CD14-positive monocyte (primary cell): Measurements from ENCODE around the gene MTHFSD. TPM values are rescaled to one million over a fixed set of nuclear protein-coding genes. Genes with fewer than 3 reads are reported as not detected.

Experiments used
- DNase-seq, 3 donors: peaks; one replicate each; pipeline ENCODE4 v3.0.0-alpha.2; 2011 to 2022
- H2AFZ ChIP-seq: 2 replicates; pipeline ENCODE4 v1.6.0; 2012; ENCODE audit warnings: mild to moderate bottlenecking, low read depth, low read length, inconsistent platforms; ENCODE audit not compliant: insufficient read depth, poor library complexity, severe bottlenecking
- H3K27ac ChIP-seq, 2 donors: 1 replicate in 1 of 2; 2 replicates in 1 of 2; pipeline ENCODE4 v1.5.1; 2012 to 2013; ENCODE audit warnings: low read length in 2 of 2, control low read depth in 1 of 2, inconsistent platforms in 1 of 2, low read depth in 1 of 2, mild to moderate bottlenecking in 1 of 2
- H3K27me3 ChIP-seq, 2 donors: one replicate each; pipeline versions ENCODE4 v1.6.0 to v1.6.1; 2011 to 2013; ENCODE audit warnings: low read length in 2 of 2; ENCODE audit not compliant: control insufficient read depth in 2 of 2, insufficient read depth in 2 of 2
- H3K36me3 ChIP-seq, 2 donors: replicated peaks in 1 of 2; 1 replicate in 1 of 2; 2 replicates in 1 of 2; pipeline versions ENCODE4 v1.5.1 to v1.6.1; 2012 to 2013; ENCODE audit warnings: low read length in 2 of 2, control low read depth in 1 of 2, inconsistent platforms in 1 of 2, mild to moderate bottlenecking in 1 of 2; ENCODE audit not compliant: insufficient read depth in 2 of 2, control insufficient read depth in 1 of 2
- H3K4me1 ChIP-seq, 2 donors: 1 replicate in 1 of 2; 2 replicates in 1 of 2; pipeline versions ENCODE4 v1.5.1 to v1.6.1; 2012 to 2013; ENCODE audit warnings: low read length in 2 of 2, control low read depth in 1 of 2, inconsistent platforms in 1 of 2, mild to moderate bottlenecking in 1 of 2, moderate library complexity in 1 of 2; ENCODE audit not compliant: insufficient read depth in 2 of 2, control insufficient read depth in 1 of 2
- H3K4me2 ChIP-seq: replicated peaks from 2 replicates; pipeline ENCODE3; 2012; ENCODE audit warnings: low read length, moderate library complexity, mild to moderate bottlenecking; ENCODE audit not compliant: poor library complexity, severe bottlenecking; ENCODE audit errors: extremely low read depth
- H3K4me3 ChIP-seq, 3 experiments: fragments of 200-600 bp in 1 of 3; sonication (generic) in 1 of 3; replicated peaks in 1 of 3; 1 replicate in 2 of 3; 2 replicates in 1 of 3; pipeline ENCODE4 v1.5.1; 2011 to 2013; ENCODE audit warnings: low read length in 3 of 3, mild to moderate bottlenecking in 3 of 3, control low read depth in 2 of 3, low read depth in 2 of 3, inconsistent platforms in 1 of 3, moderate library complexity in 1 of 3
- H3K79me2 ChIP-seq: 2 replicates; pipeline ENCODE4 v1.6.0; 2012; ENCODE audit warnings: mild to moderate bottlenecking, control low read depth, inconsistent platforms, low read length, moderate library complexity; ENCODE audit not compliant: insufficient read depth
- H3K9ac ChIP-seq: 2 replicates; pipeline ENCODE4 v1.6.0; 2017; ENCODE audit warnings: low read length, mild to moderate bottlenecking; ENCODE audit not compliant: insufficient read depth, poor library complexity, severe bottlenecking
- H3K9me3 ChIP-seq, 2 donors: replicated peaks in 1 of 2; 1 replicate in 1 of 2; 2 replicates in 1 of 2; pipeline versions ENCODE4 v1.5.1 to v1.6.1; 2012 to 2013; ENCODE audit warnings: low read length in 2 of 2, control low read depth in 1 of 2; ENCODE audit not compliant: control insufficient read depth in 1 of 2, insufficient read depth in 1 of 2
- H4K20me1 ChIP-seq: 2 replicates; pipeline ENCODE4 v1.6.0; 2012; ENCODE audit warnings: mild to moderate bottlenecking, low read length, control low read depth, moderate library complexity; ENCODE audit not compliant: insufficient read depth
- H3K27ac Mint-ChIP-seq, 7 donors: one replicate each; pipeline ENCODE4 v1.8.0; 2020; ENCODE audit warnings: mild to moderate bottlenecking in 7 of 7, mixed read lengths in 7 of 7, moderate library complexity in 6 of 7, inconsistent platforms in 2 of 7
- H3K27me3 Mint-ChIP-seq, 3 donors: one replicate each; pipeline ENCODE4 v1.8.0; 2021 to 2022; ENCODE audit warnings: low read depth in 3 of 3, mild to moderate bottlenecking in 3 of 3, mixed read lengths in 3 of 3, moderate library complexity in 3 of 3, inconsistent platforms in 1 of 3
- H3K36me3 Mint-ChIP-seq, 2 donors: one replicate each; pipeline ENCODE4 v1.8.0; 2020; ENCODE audit warnings: mixed read lengths in 2 of 2, inconsistent platforms in 1 of 2, mild to moderate bottlenecking in 1 of 2
- H3K4me1 Mint-ChIP-seq: one replicate; pipeline ENCODE4 v1.8.0; 2020; ENCODE audit warnings: mild to moderate bottlenecking, mixed read lengths
- H3K4me3 Mint-ChIP-seq, 2 donors: one replicate each; pipeline ENCODE4 v1.8.0; 2020; ENCODE audit warnings: mild to moderate bottlenecking in 2 of 2, mixed read lengths in 2 of 2, moderate library complexity in 1 of 2
- H3K9me3 Mint-ChIP-seq, 7 donors: one replicate each; pipeline ENCODE4 v1.8.0; 2020 to 2022; ENCODE audit warnings: mixed read lengths in 7 of 7, mild to moderate bottlenecking in 6 of 7, moderate library complexity in 6 of 7, inconsistent platforms in 2 of 7
- CTCF ChIP-seq: fragments of 200-600 bp; IDR thresholded peaks from one replicate; pipeline ENCODE4 v1.8.0; 2022; ENCODE audit warnings: antibody characterized with exemption, mild to moderate bottlenecking
- WGBS: methylation state at CpG from one replicate; pipeline ENCODE4 v1.1.5; 2013; ENCODE audit warnings: missing lambda C conversion rate; ENCODE audit not compliant: insufficient coverage; 5-methylcytosine and 5-hydroxymethylcytosine counted together
- intact Hi-C, 2 donors: fragments of 100-400 bp; cut with micrococcal nuclease; formaldehyde crosslinking; loops; one replicate each; pipeline versions ENCODE4 v1.15.0 to v1.15.1; 2023
- polyA plus RNA-seq, 3 donors: library from polyadenylated mRNA; depleted of rRNA in 1 of 3; unstranded in 2 of 3; stranded (reverse) in 1 of 3; fragments of 300-500 nt in 2 of 3; fragments of >200 nt in 1 of 3; fragmentation: Illumina TruSeq in 2 of 3; gene quantifications; 1 replicate in 2 of 3; 2 replicates in 1 of 3; pipeline ENCODE4 v1.2.3, GENCODE V29; 2012 to 2021

MTHFSD gene
- polyA plus RNA-seq, 3 donors = 7.2 to 14.1 (median 11.7) TPM

- Histone ChIP-seq H3K27me3 (no peaks in the 10 kb centered on the region), H3K36me3 (peaks cover 63 to 99% of the 10 kb centered on the region in 2 donors)
- intact Hi-C loops = no loop called here
These were observed 8.4 kb downstream of the MTHFSD start for GRCh38 chr16:86546638-86547013.

GRCh38 chr16:86545954-86546637 is 8.9 kb downstream of the MTHFSD start:
- Histone ChIP-seq H3K9me3 (no peaks in the 10 kb centered on the region), H3K4me1 (no peaks in the 10 kb centered on the region), H3K9ac (no peak overlapping the region), H3K79me2 (no peaks in the 10 kb centered on the region), H3K27me3 (no peaks in the 10 kb centered on the region), H3K27ac (no peak overlapping the region), H4K20me1 (no peaks in the 10 kb centered on the region), H3K36me3 (peaks cover 67 to 99% of the 10 kb centered on the region in 2 donors), H2AFZ (no peak overlapping the region), H3K4me3 (no peak overlapping the region), H3K4me2 (no peak overlapping the region)
- H3K27ac Mint-ChIP-seq = no peak overlapping the region
- no peaks in the 10 kb centered on the region for H3K4me1 Mint-ChIP-seq
- no peak for DNase-seq
- intact Hi-C loops = no loop called here
- H3K27me3 Mint-ChIP-seq = peaks cover 0 to 2% (median 0%) of the 10 kb centered on the region in 3 donors
- 97% methylated on average over 18 of the region's 19 CpGs for WGBS
- no peak overlapping the region for H3K4me3 Mint-ChIP-seq
- H3K9me3 Mint-ChIP-seq = no peaks in the 10 kb centered on the region
- H3K36me3 Mint-ChIP-seq = peaks cover 79 to 83% of the 10 kb centered on the region in 2 donors
- TF ChIP-seq CTCF = no peak

More at GRCh38 chr16:86546638-86547013, 8.4 kb downstream of the MTHFSD start:
- no peak for TF ChIP-seq CTCF
- Histone ChIP-seq H4K20me1 (no peaks in the 10 kb centered on the region), H3K9ac (no peak overlapping the region), H2AFZ (no peak overlapping the region), H3K4me3 (no peak overlapping the region), H3K79me2 (no peaks in the 10 kb centered on the region), H3K27ac (no peak overlapping the region), H3K4me1 (no peaks in the 10 kb centered on the region), H3K4me2 (no peak overlapping the region), H3K9me3 (no peaks in the 10 kb centered on the region)
- DNase-seq = no peak
- no peaks in the 10 kb centered on the region for H3K4me1 Mint-ChIP-seq
- no peaks in the 10 kb centered on the region for H3K9me3 Mint-ChIP-seq
- 92% methylated on average over 7 of the region's 8 CpGs for WGBS
- H3K4me3 Mint-ChIP-seq = no peak overlapping the region
- H3K27ac Mint-ChIP-seq = no peak overlapping the region
- peaks cover 79 to 83% of the 10 kb centered on the region in 2 donors for H3K36me3 Mint-ChIP-seq
- peaks cover 0 to 2% (median 0%) of the 10 kb centered on the region in 3 donors for H3K27me3 Mint-ChIP-seq
